OCI-LY1 (cell line): ENCODE results near the gene LINGO3.
"Not testable (repeated sequence)": the region's sequence is repeated elsewhere in the genome, so short reads cannot be mapped to it uniquely, and the experiment has no call there.

Source experiments
- H2AFZ ChIP-seq: fragments of 200-600 bp; sonication (generic), shearing (Covaris generic); 2 replicates; pipeline ENCODE4 v1.6.0; 2014; ENCODE audit warnings: antibody characterized with exemption, mild to moderate bottlenecking, low read length
- H3F3A ChIP-seq: fragments of 200-600 bp; sonication (generic), shearing (Covaris generic); 2 replicates; pipeline ENCODE4 v1.6.0; 2014; ENCODE audit warnings: mild to moderate bottlenecking, antibody characterized with exemption, low read length, moderate library complexity; ENCODE audit not compliant: insufficient read depth
- H3K27ac ChIP-seq: fragments of 200-600 bp; sonication (generic); 2 replicates; pipeline ENCODE4 v1.5.1; 2014; ENCODE audit warnings: low read length, mixed run types, mild to moderate bottlenecking, low read depth; ENCODE audit not compliant: poor library complexity, severe bottlenecking
- H3K27me3 ChIP-seq: fragments of 200-600 bp; sonication (generic); 2 replicates; pipeline ENCODE4 v1.6.0; 2014; ENCODE audit warnings: antibody characterized with exemption, mild to moderate bottlenecking, low read length, moderate library complexity; ENCODE audit not compliant: insufficient read depth
- H3K36me3 ChIP-seq: fragments of 200-600 bp; sonication (generic); 2 replicates; pipeline ENCODE4 v1.6.1; 2014; ENCODE audit warnings: mild to moderate bottlenecking, antibody characterized with exemption, low read length, moderate library complexity, mixed read lengths; ENCODE audit not compliant: insufficient read depth
- H3K4me1 ChIP-seq: fragments of 200-600 bp; sonication (generic); 2 replicates; pipeline ENCODE4 v1.5.1; 2014; ENCODE audit warnings: mild to moderate bottlenecking, low read length, moderate library complexity; ENCODE audit not compliant: insufficient read depth, severe bottlenecking
- H3K4me2 ChIP-seq: fragments of 200-600 bp; sonication (generic), shearing (Covaris generic); 2 replicates; pipeline ENCODE4 v1.6.1; 2014; ENCODE audit warnings: low read length
- H3K4me3 ChIP-seq: fragments of 200-600 bp; sonication (generic); 2 replicates; pipeline ENCODE4 v1.5.1; 2014; ENCODE audit warnings: low read length, low read depth, mild to moderate bottlenecking, mixed read lengths; ENCODE audit not compliant: poor library complexity, severe bottlenecking
- H3K79me2 ChIP-seq: fragments of 200-600 bp; shearing (Covaris generic); 2 replicates; pipeline ENCODE4 v1.6.1; 2016; ENCODE audit warnings: mixed run types, low read length, mixed read lengths; ENCODE audit not compliant: insufficient read depth
- H3K9ac ChIP-seq: fragments of 200-600 bp; sonication (generic), shearing (Covaris generic); 2 replicates; pipeline ENCODE4 v1.6.1; 2014; ENCODE audit warnings: mild to moderate bottlenecking, low read length, mixed read lengths
- H3K9me2 ChIP-seq: fragments of 200-600 bp; sonication (generic), shearing (Covaris generic); 2 replicates; pipeline ENCODE4 v1.6.1; 2014; ENCODE audit warnings: low read depth, mild to moderate bottlenecking, low read length, mixed read lengths
- H3K9me3 ChIP-seq: fragments of 200-600 bp; shearing (Covaris generic); 2 replicates; pipeline ENCODE4 v1.6.1; 2014; ENCODE audit warnings: low read length, mixed read lengths
- H4K20me1 ChIP-seq: fragments of 200-600 bp; sonication (generic), shearing (Covaris generic); 2 replicates; pipeline ENCODE4 v1.6.0; 2016; ENCODE audit warnings: mild to moderate bottlenecking, low read length; ENCODE audit not compliant: insufficient read depth
- EZH2 ChIP-seq: fragments of 200-600 bp; sonication (generic), shearing (Covaris generic); IDR thresholded peaks from 2 replicates; pipeline ENCODE4 v1.8.0; 2017; ENCODE audit warnings: borderline replicate concordance, mixed run types, mild to moderate bottlenecking, antibody characterized with exemption, low read length, moderate library complexity, mixed read lengths
- TF ChIP-seq, protein P1 (sequence below): fragments of 200-600 bp; sonication (generic), shearing (Covaris generic); IDR thresholded peaks from 2 replicates; pipeline ENCODE4 v1.5.1; 2017; ENCODE audit warnings: mild to moderate bottlenecking, antibody characterized with exemption, low read length, moderate library complexity, mixed read lengths

Gene LINGO3

DNA sequence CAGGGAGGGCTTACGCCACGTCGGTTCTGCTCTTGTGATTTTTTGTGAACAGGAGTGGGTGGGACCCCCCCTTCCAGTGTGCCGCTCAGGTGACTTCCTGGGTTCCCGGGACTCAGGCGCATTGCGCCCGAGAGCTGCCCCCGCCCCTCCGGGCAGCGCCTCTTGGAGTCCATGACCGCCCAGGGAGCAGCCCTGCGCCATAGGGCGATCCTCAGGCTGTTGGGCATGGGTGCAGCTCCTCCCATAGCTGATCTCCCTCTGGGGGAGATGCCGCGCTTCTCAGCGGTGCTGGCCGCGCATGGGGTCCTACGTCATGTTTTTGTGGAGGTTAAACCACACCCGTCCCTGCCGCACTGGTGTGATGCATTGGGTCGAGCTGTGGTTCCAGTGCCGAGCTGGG, 44.2 kb upstream of the LINGO3 start:
- no peak overlapping the region for H3K4me3 ChIP-seq
- H3F3A ChIP-seq = no peaks in the 10 kb centered on the region
- H3K36me3 ChIP-seq = peaks cover 56% of the 10 kb centered on the region
- H2AFZ ChIP-seq = no peak overlapping the region
- no peaks in the 10 kb centered on the region for H3K79me2 ChIP-seq
- TF ChIP-seq, protein P1, sequence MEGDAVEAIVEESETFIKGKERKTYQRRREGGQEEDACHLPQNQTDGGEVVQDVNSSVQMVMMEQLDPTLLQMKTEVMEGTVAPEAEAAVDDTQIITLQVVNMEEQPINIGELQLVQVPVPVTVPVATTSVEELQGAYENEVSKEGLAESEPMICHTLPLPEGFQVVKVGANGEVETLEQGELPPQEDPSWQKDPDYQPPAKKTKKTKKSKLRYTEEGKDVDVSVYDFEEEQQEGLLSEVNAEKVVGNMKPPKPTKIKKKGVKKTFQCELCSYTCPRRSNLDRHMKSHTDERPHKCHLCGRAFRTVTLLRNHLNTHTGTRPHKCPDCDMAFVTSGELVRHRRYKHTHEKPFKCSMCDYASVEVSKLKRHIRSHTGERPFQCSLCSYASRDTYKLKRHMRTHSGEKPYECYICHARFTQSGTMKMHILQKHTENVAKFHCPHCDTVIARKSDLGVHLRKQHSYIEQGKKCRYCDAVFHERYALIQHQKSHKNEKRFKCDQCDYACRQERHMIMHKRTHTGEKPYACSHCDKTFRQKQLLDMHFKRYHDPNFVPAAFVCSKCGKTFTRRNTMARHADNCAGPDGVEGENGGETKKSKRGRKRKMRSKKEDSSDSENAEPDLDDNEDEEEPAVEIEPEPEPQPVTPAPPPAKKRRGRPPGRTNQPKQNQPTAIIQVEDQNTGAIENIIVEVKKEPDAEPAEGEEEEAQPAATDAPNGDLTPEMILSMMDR = no peak
- no peak for TF ChIP-seq EZH2
- no peaks in the 10 kb centered on the region for H4K20me1 ChIP-seq
- no peaks in the 10 kb centered on the region for H3K9me2 ChIP-seq
- no peaks in the 10 kb centered on the region for H3K27me3 ChIP-seq
- H3K27ac ChIP-seq = no peak overlapping the region
- no peak overlapping the region for H3K4me2 ChIP-seq
- H3K9me3 ChIP-seq = no peaks in the 10 kb centered on the region
- no peaks in the 10 kb centered on the region for H3K4me1 ChIP-seq
- no peak overlapping the region for H3K9ac ChIP-seq

DNA sequence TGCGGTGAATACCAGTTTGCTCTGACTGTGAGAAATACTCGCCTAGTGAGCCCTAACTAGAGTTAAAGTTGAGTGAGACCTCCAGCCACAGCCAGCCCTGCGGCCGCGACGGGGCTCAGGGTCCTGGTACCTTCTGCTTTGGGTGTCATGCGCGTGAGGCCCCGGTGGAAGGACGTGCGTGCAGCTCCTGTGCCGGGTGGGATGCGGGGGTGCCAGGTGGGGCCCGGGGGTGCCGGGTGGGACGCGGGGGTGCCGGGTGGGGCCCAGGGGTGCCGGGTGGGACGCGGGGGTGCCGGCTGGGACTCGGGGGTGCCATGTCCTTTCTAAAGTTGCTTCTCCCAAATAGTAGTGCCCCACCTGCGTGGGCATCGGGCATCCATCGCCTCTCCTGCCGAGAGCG, 43.6 kb upstream of the LINGO3 start:
- Histone ChIP-seq H4K20me1 (no peaks in the 10 kb centered on the region), H3K27me3 (no peaks in the 10 kb centered on the region), H3K9me2 (no peaks in the 10 kb centered on the region), H3K36me3 (peaks cover 61% of the 10 kb centered on the region), H3K4me1 (no peaks in the 10 kb centered on the region), H3K4me3 (no peak overlapping the region), H3F3A (no peaks in the 10 kb centered on the region), H3K9me3 (no peaks in the 10 kb centered on the region), H3K27ac (no peak overlapping the region), H2AFZ (no peak overlapping the region), H3K79me2 (no peaks in the 10 kb centered on the region), H3K4me2 (no peak overlapping the region), H3K9ac (no peak overlapping the region)
- TF ChIP-seq EZH2 = no peak
- TF ChIP-seq, protein P1 = no peak

DNA sequence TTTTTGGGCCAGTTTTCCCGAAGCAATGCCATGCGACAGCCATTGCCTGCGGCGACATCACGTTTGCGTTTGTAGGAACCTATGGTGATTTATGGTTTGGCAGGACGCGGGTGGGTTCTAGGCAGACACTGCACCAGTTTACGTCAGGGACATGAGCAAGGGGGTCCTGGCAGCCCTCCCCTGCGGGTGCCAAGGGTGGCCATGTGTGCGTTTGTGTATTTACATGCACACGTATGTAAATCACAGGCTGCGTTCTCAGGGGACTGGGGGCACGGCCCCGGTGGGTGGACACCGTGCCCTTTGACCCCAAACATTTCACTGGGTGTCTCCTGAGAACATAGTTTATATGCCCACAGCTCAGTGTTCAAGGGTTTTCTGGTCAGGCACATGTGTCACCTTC, 42.7 kb upstream of the LINGO3 start:
- TF ChIP-seq, protein P1 = no peak
- TF ChIP-seq EZH2 = no peak
- Histone ChIP-seq H4K20me1 (no peaks in the 10 kb centered on the region), H3K9ac (no peak overlapping the region), H3K36me3 (peaks cover 70% of the 10 kb centered on the region), H2AFZ (no peak overlapping the region), H3K27ac (no peak overlapping the region), H3F3A (no peaks in the 10 kb centered on the region), H3K9me2 (no peaks in the 10 kb centered on the region), H3K9me3 (no peaks in the 10 kb centered on the region), H3K4me3 (no peak overlapping the region), H3K4me1 (no peaks in the 10 kb centered on the region), H3K27me3 (no peaks in the 10 kb centered on the region), H3K4me2 (no peak overlapping the region), H3K79me2 (no peaks in the 10 kb centered on the region)

DNA sequence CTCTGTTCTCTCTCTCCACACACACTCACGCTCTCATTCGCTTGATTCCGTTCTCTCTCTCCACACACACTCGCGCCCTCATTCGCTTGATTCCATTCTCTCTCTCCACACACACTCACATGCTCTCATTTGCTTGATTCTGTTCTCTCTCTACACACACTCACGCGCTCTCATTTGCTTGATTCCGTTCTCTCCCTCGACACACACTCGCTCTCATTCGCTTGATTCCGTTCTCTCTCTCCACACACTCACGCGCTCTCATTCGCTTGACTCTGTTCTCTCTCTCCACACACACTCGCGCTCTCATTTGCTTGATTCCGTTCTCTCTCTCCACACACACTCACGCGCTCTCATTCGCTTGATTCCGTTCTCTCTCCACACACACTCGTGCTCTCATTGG, 41.9 kb upstream of the LINGO3 start:
- H3K36me3 ChIP-seq = peaks cover 74% of the 10 kb centered on the region
- H4K20me1 ChIP-seq, H3K9me3 ChIP-seq, H2AFZ ChIP-seq, H3K4me3 ChIP-seq, H3K4me1 ChIP-seq, H3K9me2 ChIP-seq, H3K79me2 ChIP-seq, H3K27ac ChIP-seq, H3K4me2 ChIP-seq, H3K27me3 ChIP-seq, H3F3A ChIP-seq, H3K9ac ChIP-seq: not testable (repeated sequence)
